Measurements from ENCODE around the gene C12orf42.

- TF ChIP-seq POLR2A (IDR thresholded peaks at IDR 0.05; ENCODE audit: low read depth, low read length) (no peak), POLR2AphosphoS5 (IDR thresholded peaks at IDR 0.05; ENCODE audit: low read depth, low read length) (no peak)
These were observed 168.1 kb downstream of the C12orf42 start for GRCh38 chr12:103327676-103328075.
